Fibroblast of the conjunctiva (primary cell): ENCODE measurements around the gene BORCS5.
A peak's percentile ranks its signal among the peaks of the same experiment; 100 is the strongest.
"Not testable (repeated sequence)": the region's sequence is repeated elsewhere in the genome, so short reads cannot be mapped to it uniquely, and the experiment has no call there.

Source experiments
- DNase-seq: peaks from one replicate; pipeline ENCODE4 v3.0.0-alpha.2; 2010; ENCODE audit warnings: low read depth

Gene BORCS5

DNA sequence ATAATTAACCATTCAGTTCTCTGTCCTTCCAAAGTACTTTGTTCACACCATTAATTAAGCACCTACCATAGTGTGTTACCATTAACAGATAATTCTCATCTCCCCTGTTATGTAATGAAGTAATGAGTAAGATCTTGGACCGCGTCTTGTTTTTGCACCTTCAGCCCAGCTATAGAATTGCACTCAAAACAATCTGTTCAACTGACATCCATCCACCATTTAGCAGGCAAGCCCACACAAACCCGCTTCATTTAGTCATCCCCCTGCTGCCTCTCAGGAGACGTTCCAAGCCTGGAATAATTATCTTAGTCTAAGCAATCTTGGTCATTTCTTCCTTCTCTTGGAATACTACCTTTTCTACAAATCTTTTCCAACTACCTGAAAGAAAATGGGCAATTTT, 131.4 kb downstream of the BORCS5 start:
- no peak for DNase-seq

- no peak for DNase-seq
These were observed 132.1 kb downstream of the BORCS5 start for GRCh38 chr12:12488823-12489550.

DNA sequence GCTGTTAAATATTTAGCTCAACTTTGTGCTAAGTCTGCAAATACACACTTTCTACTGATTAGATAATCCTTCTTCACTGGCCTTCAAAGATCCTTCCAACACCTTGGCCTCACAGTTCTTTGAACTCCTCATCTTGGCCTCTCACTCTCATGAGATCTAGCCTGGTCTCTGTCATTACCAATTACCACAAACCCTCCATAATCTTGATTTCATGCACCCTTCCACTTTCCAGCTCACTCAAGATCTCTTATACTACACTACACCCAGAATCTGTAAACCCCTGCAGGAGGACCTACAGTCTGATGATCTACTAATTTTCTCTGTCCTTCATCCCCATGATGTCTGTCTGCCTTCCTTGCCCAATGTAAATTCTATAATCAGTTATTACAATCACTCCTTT, 134.7 kb downstream of the BORCS5 start:
- no peak for DNase-seq

- no peak for DNase-seq
These were observed 135.7 kb downstream of the BORCS5 start for GRCh38 chr12:12492547-12492946.

GRCh38 chr12:12495536-12495935, 138.7 kb downstream of the BORCS5 start:
- no peak for DNase-seq

- DNase-seq = no peak
These were observed 141.3 kb downstream of the BORCS5 start for GRCh38 chr12:12498210-12498609.

- no peak for DNase-seq
These were observed 143.2 kb downstream of the BORCS5 start for GRCh38 chr12:12499909-12500604.

DNA sequence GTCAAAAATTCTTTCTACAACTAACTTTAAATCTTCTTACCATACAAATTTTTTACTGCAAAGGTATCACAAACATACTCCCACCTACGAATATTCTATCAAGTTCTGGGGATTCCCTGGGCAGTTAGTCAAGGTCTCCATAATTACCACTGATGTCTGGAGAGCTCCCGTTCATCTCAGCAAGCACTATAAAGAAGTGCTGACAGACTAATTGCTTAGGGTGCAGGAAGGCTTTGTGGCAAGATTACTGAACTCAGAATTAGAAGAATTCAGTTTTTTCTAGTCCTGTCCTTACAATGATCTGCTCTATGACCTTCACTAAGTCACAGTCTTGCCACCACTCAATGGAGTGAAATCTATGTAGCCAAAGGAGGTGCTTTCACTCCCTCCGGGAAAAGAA, 144.2 kb downstream of the BORCS5 start:
- DNase-seq = no peak

DNA sequence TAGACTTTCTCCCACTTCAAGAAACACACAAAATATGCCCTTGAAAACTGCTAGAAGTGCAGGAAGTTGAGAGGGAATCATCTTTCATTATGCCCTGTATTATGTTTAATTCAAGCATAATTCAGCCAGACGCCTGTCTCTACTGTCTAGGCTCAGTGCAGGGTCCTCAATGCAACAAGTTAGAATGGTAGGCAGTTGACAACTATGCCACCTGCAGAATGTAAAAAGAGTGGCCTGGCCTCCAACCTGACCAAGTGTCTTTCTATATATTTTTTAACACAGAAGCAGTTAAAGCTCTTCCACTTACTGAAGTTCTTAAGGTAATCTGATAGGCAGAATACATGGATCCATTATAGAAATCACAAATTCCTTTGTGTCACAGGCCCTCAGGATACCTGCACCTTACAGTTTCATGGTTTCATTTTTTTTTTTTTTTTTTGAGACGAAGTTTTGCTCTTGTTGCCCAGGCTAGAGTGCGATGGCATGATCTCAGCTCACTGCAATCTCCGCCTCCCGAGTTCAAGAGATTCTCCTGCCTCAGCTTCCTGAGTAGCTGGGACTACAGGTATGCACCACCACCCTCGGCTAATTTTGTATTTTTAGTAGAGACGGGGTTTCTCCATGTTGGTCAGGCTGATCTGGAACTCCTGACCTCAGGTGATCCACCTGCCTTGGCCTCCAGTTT, 145.4 kb downstream of the BORCS5 start:
- DNase-seq = not testable (repeated sequence)

DNA sequence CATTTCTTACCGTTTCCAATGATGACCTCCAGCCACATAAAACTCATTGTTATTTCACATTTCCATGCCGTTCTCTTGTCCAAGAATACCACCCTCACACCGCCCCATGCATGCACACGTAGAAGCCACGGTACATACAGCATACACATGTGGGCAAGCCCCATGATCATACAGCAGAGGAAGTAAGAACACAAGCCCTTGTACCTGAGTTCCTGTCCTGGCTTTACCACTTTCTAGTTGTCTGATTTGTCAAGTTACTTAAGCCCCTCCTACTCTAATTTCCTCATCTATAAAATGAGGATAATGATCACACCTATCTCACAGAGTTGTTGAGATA, 145.9 kb downstream of the BORCS5 start:
- DNase-seq = no peak

- DNase-seq = no peak
These were observed 146.7 kb downstream of the BORCS5 start for GRCh38 chr12:12503384-12504078.

DNA sequence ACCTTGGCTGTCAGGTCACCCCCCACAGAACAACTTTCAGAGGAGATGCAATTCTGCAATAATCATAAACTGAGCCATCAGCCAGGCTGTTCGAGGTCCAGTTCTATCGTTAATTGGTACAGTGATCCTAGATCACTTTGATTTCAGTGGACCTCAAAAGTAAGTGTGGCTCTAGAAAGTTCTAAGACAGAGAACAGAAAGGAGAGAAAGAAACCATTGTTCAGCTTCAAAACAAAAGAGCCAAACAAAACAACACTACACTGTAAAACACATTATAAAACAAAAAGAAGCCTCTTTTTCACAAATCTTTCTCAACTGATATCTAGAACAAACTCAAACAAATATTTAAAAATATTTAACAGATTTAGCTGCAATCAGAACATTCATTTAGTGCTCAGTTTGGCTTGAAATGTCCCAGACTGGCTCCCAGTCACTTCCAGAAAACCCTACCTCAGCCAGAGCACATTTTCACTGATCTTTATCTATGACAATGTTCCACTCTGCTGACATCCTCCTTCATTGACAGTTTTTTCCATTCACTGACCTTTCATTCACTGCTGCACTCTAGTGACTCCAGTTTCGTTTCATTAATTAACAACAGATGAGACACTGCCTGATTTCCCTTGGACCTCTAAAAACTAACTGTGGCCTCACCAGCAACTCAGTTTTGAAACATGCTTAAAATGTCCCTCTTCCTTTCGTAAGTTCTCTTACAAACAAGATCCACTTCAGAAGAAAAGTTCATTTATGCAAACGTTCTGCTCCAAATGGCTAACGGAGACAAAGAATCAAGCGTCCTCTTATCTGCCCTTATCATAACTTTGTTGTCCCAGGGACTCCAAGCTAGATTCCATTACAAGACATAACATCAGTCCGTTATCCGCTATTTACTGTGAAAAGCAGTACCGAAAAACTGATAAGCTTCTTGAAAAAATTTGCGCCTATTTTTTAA, 148.9 kb downstream of the BORCS5 start:
- peak; percentile 69 for DNase-seq

- peak; percentile 38 for DNase-seq
These were observed 149.6 kb downstream of the BORCS5 start for GRCh38 chr12:12506496-12506890.

GRCh38 chr12:12507121-12507520, 150.2 kb downstream of the BORCS5 start:
- DNase-seq = no peak

DNA sequence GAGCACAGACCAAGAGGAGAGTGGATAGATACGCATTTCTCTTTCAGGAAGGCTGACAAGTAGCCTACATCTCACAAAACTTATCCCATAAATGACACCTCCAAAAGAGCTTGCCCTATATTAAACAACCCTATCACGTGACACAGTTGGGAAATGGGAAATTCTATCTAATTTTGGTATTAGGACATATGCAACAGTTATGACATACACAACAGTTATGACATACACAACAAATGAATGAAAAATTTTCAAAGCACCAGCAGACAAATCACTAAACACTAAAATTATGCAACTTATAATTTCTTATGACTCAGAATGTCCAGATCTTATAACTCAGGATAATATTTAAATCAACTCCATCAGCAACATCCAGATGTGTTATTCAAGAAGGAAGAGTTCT, 151.7 kb downstream of the BORCS5 start:
- peak; percentile 38 for DNase-seq

GRCh38 chr12:12510141-12510540, 153.3 kb downstream of the BORCS5 start:
- no peak for DNase-seq

GRCh38 chr12:12510551-12510950, 153.7 kb downstream of the BORCS5 start:
- DNase-seq = no peak

- no peak for DNase-seq
These were observed 154.3 kb downstream of the BORCS5 start for GRCh38 chr12:12511021-12511783.

- no peak for DNase-seq
These were observed 155.2 kb downstream of the BORCS5 start for GRCh38 chr12:12511895-12512711.
